Body of pancreas (tissue), 4 donors: ENCODE measurements around the gene NTN5. TPM values are rescaled to one million over a fixed set of nuclear protein-coding genes. Genes with fewer than 3 reads are reported as not detected.

ENCODE experiments used
- ATAC-seq: fragments of 150-250 bp; one replicate; pipeline ENCODE4 v1.9.1; 2016
- DNase-seq, 4 donors: peaks; one replicate each; pipeline ENCODE4 v3.0.0-alpha.2; 2019
- H3K27ac ChIP-seq, 4 donors: fragments of 200-600 bp; sonication (generic); 1 replicate in 3 of 4; 2 replicates in 1 of 4; pipeline versions ENCODE4 v1.5.1 to v1.6.1; 2016 to 2019; ENCODE audit warnings: mild to moderate bottlenecking in 1 of 4, mixed read lengths in 1 of 4, moderate library complexity in 1 of 4
- H3K27me3 ChIP-seq, 2 donors: fragments of 200-600 bp; sonication (generic); one replicate each; pipeline ENCODE4 v1.6.0; 2016; ENCODE audit warnings: mild to moderate bottlenecking in 1 of 2
- H3K36me3 ChIP-seq, 2 donors: fragments of 200-600 bp; sonication (generic); replicated peaks in 1 of 2; 2 replicates each; pipeline ENCODE4 v1.5.1; 2016; ENCODE audit warnings: low read depth in 2 of 2; ENCODE audit not compliant: insufficient read depth in 1 of 2
- H3K4me1 ChIP-seq: fragments of 200-600 bp; sonication (generic); one replicate; pipeline ENCODE4 v1.6.0; 2016
- H3K4me3 ChIP-seq, 2 donors: fragments of 200-600 bp; sonication (generic); 1 replicate in 1 of 2; 2 replicates in 1 of 2; pipeline ENCODE4 v1.5.1; 2016 to 2019
- H3K9me3 ChIP-seq, 3 donors: fragments of 200-600 bp; sonication (generic); 1 replicate in 2 of 3; 2 replicates in 1 of 3; pipeline ENCODE4 v1.5.1; 2016
- POLR2A ChIP-seq, 3 donors: fragments of 450-650 bp; IDR thresholded peaks; one replicate each; pipeline ENCODE4 v1.6.1; 2016; ENCODE audit warnings: antibody characterized with exemption in 3 of 3, mild to moderate bottlenecking in 2 of 3
- WGBS, 2 donors: methylation state at CpG; one replicate each; pipeline ENCODE4 v1.1.5; 2017; 5-methylcytosine and 5-hydroxymethylcytosine counted together
- intact Hi-C: fragments of 100-400 bp; cut with DNase I; formaldehyde crosslinking; loops from one replicate; pipeline ENCODE4 v1.15.1; 2023
- total RNA-seq, 2 donors: library from RNA; depleted of rRNA; stranded (reverse); fragments of >200 nt; gene quantifications; one replicate each; pipeline ENCODE4 v1.1.0, GENCODE V29; 2016
- TF ChIP-seq, protein P1 (sequence below), 7 experiments: fragments of 450-650 bp in 4 of 7; fragments of 200-600 bp in 3 of 7; sonication (generic) in 3 of 7; IDR thresholded peaks; one replicate each; pipeline ENCODE4 v1.5.1; 2016 to 2019; ENCODE audit warnings: antibody characterized with exemption in 7 of 7

The NTN5 gene
- total RNA-seq, 2 donors from 2014 or later = not detected

DNA sequence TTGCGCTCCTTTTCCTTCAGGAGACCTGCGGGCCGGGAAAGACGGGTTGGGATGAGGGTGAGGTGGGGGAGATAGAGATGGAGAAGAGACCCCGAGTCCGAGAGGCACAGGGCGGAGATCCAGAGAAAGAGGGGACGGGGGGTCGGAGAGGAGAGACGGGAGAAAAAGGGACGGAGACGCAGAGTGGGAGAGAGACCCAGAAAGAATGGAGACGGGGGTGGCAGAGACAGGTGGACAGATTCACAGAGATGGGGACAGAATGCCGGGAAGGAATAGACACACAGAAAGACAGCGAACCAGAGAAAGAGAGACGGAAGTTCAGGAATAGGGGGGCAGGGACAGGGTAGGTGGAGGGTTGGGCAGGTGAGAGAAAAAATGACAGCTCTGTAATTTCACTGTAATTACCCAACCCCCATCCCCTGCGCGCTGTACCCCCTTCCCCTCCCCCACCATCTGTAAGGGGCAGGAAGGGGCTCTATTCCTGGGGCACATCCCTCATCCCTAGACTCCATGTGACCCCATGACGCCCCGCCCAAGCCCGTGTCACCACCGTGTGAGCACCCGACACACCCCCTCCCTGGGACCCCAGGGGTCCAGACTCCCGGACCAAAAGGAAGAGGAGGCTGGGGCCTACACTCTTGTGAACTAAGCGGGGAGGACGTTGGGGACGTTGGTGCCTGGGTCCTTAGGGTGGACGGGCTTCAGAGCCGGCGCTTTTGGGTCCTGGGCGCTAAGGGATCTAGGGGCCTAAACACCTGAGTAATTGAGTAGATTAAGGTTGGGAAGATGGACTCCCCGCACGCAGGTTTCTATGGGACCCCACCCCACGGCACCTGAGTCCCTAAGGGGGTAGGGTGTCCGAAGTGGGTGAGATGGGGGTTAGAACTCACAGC lies 36.6 kb downstream of the NTN5 start:
- DNase-seq (peak in 1 of 4 donors; percentile 63), ATAC-seq (no peak)
- Histone ChIP-seq H3K4me3 (peak overlapping the region; percentile 51 to 62), H3K36me3 (no peaks in the 10 kb centered on the region), H3K27ac (peak overlapping the region; percentile 95 to 98 (median 96)), H3K4me1 (peaks cover 45% of the 10 kb centered on the region), H3K27me3 (no peaks in the 10 kb centered on the region), H3K9me3 (no peaks in the 10 kb centered on the region)
- 1% methylated on average over 29 to 35 of the region's 35 CpGs for WGBS, 2 donors
- intact Hi-C loops = no loop called here
- TF ChIP-seq, protein P1, sequence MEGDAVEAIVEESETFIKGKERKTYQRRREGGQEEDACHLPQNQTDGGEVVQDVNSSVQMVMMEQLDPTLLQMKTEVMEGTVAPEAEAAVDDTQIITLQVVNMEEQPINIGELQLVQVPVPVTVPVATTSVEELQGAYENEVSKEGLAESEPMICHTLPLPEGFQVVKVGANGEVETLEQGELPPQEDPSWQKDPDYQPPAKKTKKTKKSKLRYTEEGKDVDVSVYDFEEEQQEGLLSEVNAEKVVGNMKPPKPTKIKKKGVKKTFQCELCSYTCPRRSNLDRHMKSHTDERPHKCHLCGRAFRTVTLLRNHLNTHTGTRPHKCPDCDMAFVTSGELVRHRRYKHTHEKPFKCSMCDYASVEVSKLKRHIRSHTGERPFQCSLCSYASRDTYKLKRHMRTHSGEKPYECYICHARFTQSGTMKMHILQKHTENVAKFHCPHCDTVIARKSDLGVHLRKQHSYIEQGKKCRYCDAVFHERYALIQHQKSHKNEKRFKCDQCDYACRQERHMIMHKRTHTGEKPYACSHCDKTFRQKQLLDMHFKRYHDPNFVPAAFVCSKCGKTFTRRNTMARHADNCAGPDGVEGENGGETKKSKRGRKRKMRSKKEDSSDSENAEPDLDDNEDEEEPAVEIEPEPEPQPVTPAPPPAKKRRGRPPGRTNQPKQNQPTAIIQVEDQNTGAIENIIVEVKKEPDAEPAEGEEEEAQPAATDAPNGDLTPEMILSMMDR (IDR thresholded peaks at IDR 0.05) = no peak
- TF ChIP-seq POLR2A (IDR thresholded peaks at IDR 0.05) = no peak

- peak; percentile 66 to 75 (median 72) for DNase-seq
- WGBS, 2 donors = 0 to 1% methylated on average over 8 to 50 of the region's 67 CpGs
- Histone ChIP-seq H3K4me3 (peak overlapping the region; percentile 38 to 62), H3K36me3 (no peaks in the 10 kb centered on the region), H3K27ac (peak overlapping the region; percentile 95 to 98 (median 96)), H3K27me3 (no peaks in the 10 kb centered on the region), H3K4me1 (peaks cover 44% of the 10 kb centered on the region), H3K9me3 (no peaks in the 10 kb centered on the region)
- TF ChIP-seq, protein P1 (IDR thresholded peaks at IDR 0.05) = no peak
- peak in 2 of 3 donors; percentile 23 to 26 for TF ChIP-seq POLR2A (IDR thresholded peaks at IDR 0.05)
- intact Hi-C loops = no loop called here
- ATAC-seq = peak; percentile 34
Observed at GRCh38 chr19:48635263-48635965, 37.4 kb downstream of the NTN5 start.

- intact Hi-C loops = no loop called here
- ATAC-seq (peak; percentile 48), DNase-seq (peak; percentile 98)
- 4 to 5% methylated on average over 11 to 36 of the region's 37 CpGs for WGBS, 2 donors
- H3K27ac ChIP-seq = peak overlapping the region; percentile 95 to 98 (median 96)
- no peaks in the 10 kb centered on the region for H3K36me3 ChIP-seq
- no peaks in the 10 kb centered on the region for H3K9me3 ChIP-seq
- TF ChIP-seq, protein P1 (IDR thresholded peaks at IDR 0.05) = no peak
- TF ChIP-seq POLR2A (IDR thresholded peaks at IDR 0.05) = peak; percentile 55 to 90 (median 86)
- H3K4me3 ChIP-seq = no peak overlapping the region
- peaks cover 43% of the 10 kb centered on the region for H3K4me1 ChIP-seq
- no peaks in the 10 kb centered on the region for H3K27me3 ChIP-seq
Observed at GRCh38 chr19:48634424-48635262, 38.2 kb downstream of the NTN5 start.

GRCh38 chr19:48634036-48634342 lies 38.8 kb downstream of the NTN5 start:
- WGBS, 2 donors = 9 to 23% methylated on average over 7 of the region's 7 CpGs
- ATAC-seq (no peak), DNase-seq (no peak)
- Histone ChIP-seq H3K9me3 (no peaks in the 10 kb centered on the region), H3K4me3 (no peak overlapping the region), H3K27ac (peak overlapping the region; percentile 95 to 98 (median 96)), H3K27me3 (no peaks in the 10 kb centered on the region), H3K36me3 (no peaks in the 10 kb centered on the region), H3K4me1 (peaks cover 41% of the 10 kb centered on the region)
- TF ChIP-seq, protein P1 (IDR thresholded peaks at IDR 0.05) = no peak
- no peak for TF ChIP-seq POLR2A (IDR thresholded peaks at IDR 0.05)
- intact Hi-C loops = no loop called here
